ENCODE data around the gene MRPS31.

GRCh38 chr13:40694426-40694825, 76.6 kb downstream of the MRPS31 start:
- TF ChIP-seq REST (IDR thresholded peaks at IDR 0.05; ENCODE audit: insufficient read depth in 1 of 2, low read depth in 2 of 2, low read length in 2 of 2), result no peak
- TF ChIP-seq SIN3A (IDR thresholded peaks at IDR 0.05; ENCODE audit: borderline replicate concordance, insufficient read depth, low read length), result no peak

All from PFSK-1 (cell line).